ENCODE data around the gene PAFAH1B1. TPM values are rescaled to one million over a fixed set of nuclear protein-coding genes. Genes with fewer than 3 reads are reported as not detected.

PAFAH1B1 gene
- total and polyA plus RNA-seq, 2 experiments from 2014 or later: 69.9 to 71.7 TPM

DNA sequence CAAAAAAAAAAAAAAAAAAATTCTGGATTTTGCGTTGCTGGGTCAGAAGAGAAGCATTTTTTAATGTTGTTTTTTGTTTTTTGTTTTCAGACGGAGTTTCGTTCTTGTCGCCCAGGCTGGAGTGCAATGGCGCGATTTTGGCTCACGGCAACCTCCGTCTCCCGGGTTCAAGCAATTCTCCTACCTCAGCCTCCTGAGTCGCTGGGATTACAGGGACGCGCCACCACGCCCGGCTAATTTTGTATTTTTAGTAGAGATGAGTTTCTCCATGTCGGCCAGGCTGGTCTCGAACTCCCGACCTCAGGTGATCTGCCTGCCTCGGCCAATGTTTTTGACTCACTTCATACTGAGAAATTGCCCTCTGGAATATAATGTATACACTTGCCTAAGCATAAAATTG, 11.0 kb upstream of the PAFAH1B1 start (continued):
- TF ChIP-seq, protein P1, sequence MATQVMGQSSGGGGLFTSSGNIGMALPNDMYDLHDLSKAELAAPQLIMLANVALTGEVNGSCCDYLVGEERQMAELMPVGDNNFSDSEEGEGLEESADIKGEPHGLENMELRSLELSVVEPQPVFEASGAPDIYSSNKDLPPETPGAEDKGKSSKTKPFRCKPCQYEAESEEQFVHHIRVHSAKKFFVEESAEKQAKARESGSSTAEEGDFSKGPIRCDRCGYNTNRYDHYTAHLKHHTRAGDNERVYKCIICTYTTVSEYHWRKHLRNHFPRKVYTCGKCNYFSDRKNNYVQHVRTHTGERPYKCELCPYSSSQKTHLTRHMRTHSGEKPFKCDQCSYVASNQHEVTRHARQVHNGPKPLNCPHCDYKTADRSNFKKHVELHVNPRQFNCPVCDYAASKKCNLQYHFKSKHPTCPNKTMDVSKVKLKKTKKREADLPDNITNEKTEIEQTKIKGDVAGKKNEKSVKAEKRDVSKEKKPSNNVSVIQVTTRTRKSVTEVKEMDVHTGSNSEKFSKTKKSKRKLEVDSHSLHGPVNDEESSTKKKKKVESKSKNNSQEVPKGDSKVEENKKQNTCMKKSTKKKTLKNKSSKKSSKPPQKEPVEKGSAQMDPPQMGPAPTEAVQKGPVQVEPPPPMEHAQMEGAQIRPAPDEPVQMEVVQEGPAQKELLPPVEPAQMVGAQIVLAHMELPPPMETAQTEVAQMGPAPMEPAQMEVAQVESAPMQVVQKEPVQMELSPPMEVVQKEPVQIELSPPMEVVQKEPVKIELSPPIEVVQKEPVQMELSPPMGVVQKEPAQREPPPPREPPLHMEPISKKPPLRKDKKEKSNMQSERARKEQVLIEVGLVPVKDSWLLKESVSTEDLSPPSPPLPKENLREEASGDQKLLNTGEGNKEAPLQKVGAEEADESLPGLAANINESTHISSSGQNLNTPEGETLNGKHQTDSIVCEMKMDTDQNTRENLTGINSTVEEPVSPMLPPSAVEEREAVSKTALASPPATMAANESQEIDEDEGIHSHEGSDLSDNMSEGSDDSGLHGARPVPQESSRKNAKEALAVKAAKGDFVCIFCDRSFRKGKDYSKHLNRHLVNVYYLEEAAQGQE (IDR thresholded peaks at IDR 0.05; ENCODE audit: unreplicated experiment): no peak
- no peak for TF ChIP-seq POLR2AphosphoS5 (IDR thresholded peaks at IDR 0.05; ENCODE audit: low read depth)
- TF ChIP-seq, protein P2, sequence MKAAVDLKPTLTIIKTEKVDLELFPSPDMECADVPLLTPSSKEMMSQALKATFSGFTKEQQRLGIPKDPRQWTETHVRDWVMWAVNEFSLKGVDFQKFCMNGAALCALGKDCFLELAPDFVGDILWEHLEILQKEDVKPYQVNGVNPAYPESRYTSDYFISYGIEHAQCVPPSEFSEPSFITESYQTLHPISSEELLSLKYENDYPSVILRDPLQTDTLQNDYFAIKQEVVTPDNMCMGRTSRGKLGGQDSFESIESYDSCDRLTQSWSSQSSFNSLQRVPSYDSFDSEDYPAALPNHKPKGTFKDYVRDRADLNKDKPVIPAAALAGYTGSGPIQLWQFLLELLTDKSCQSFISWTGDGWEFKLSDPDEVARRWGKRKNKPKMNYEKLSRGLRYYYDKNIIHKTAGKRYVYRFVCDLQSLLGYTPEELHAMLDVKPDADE (IDR thresholded peaks at IDR 0.05): no peak

DNA sequence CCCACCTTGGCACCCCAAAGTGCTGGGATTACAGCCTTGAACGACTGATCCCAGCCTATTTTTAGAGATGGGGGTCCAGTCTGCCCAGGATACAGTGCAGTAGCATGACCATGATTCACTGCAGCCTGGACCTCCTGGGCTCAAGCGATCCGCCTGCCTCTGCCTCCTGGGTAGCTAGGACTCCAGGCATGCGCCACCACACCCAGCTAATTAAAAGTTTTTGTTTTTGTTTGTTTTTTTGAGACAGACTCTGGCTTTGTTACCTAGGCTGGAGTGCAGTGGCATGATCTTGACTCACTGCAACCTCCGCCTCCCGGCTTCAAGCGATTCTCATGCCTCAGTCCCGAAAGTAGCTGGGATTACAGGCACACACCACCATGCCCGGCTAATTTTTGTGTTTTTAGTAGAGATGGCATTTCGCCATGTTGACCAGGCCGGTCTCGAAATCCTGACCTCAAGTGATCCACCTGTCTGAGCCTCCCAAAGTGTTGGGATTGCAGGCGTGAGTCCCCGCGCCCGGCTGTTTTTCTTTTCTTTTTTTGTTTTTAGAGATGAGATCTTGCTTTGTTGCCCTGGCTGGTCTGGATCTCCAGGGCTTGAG, 2.3 kb upstream of the PAFAH1B1 start:
- Mint-ChIP-seq H3K27ac (no peak overlapping the region), H3K4me1 (peaks cover 11% of the 10 kb centered on the region), H3K9me3 (no peaks in the 10 kb centered on the region; the same call in 2 of the 3 replicates), H3K36me3 (ENCODE audit: low read depth) (no peaks in the 10 kb centered on the region; the same call in 2 of the 3 replicates), H3K4me3 (no peak overlapping the region), H3K27me3 (ENCODE audit: insufficient read depth, low read depth, poor library complexity) (peaks cover 8% of the 10 kb centered on the region)
- Histone ChIP-seq H3K4me1 (ENCODE audit: insufficient read depth) (peaks cover 15% of the 10 kb centered on the region), H3K9me2 (ENCODE audit: insufficient read depth) (no peaks in the 10 kb centered on the region), H3K27me3 (ENCODE audit: insufficient read depth) (no peaks in the 10 kb centered on the region), H4K20me1 (replicated peaks; ENCODE audit: insufficient read depth) (peaks cover 12% of the 10 kb centered on the region), H2AFZ (no peak overlapping the region), H3K36me3 (ENCODE audit: insufficient read depth) (no peaks in the 10 kb centered on the region), H3F3A (replicated peaks; ENCODE audit: low read depth) (peaks cover 14% of the 10 kb centered on the region; the same call in 1 of the 2 replicates), H3K4me3 (no peak overlapping the region), H3K4me2 (no peak overlapping the region), H3K79me2 (replicated peaks; ENCODE audit: insufficient read depth) (peaks cover 22% of the 10 kb centered on the region), H3K27ac (ENCODE audit: low read depth) (no peak overlapping the region)
- DNase-seq (ENCODE audit: low spot score): no peak
- no peak for ATAC-seq
- TF ChIP-seq POLR2AphosphoS5 (IDR thresholded peaks at IDR 0.05; ENCODE audit: low read depth) (no peak), STAT1 (IDR thresholded peaks at IDR 0.05; ENCODE audit: unreplicated experiment) (no peak), ZNF114 (CRISPR knock-in tag; IDR thresholded peaks at IDR 0.05) (no peak), EZH2phosphoT487 (IDR thresholded peaks at IDR 0.05; ENCODE audit: unreplicated experiment) (no peak), NANOG (IDR thresholded peaks at IDR 0.05; ENCODE audit: borderline replicate concordance) (no peak)
- TF ChIP-seq, protein P3, sequence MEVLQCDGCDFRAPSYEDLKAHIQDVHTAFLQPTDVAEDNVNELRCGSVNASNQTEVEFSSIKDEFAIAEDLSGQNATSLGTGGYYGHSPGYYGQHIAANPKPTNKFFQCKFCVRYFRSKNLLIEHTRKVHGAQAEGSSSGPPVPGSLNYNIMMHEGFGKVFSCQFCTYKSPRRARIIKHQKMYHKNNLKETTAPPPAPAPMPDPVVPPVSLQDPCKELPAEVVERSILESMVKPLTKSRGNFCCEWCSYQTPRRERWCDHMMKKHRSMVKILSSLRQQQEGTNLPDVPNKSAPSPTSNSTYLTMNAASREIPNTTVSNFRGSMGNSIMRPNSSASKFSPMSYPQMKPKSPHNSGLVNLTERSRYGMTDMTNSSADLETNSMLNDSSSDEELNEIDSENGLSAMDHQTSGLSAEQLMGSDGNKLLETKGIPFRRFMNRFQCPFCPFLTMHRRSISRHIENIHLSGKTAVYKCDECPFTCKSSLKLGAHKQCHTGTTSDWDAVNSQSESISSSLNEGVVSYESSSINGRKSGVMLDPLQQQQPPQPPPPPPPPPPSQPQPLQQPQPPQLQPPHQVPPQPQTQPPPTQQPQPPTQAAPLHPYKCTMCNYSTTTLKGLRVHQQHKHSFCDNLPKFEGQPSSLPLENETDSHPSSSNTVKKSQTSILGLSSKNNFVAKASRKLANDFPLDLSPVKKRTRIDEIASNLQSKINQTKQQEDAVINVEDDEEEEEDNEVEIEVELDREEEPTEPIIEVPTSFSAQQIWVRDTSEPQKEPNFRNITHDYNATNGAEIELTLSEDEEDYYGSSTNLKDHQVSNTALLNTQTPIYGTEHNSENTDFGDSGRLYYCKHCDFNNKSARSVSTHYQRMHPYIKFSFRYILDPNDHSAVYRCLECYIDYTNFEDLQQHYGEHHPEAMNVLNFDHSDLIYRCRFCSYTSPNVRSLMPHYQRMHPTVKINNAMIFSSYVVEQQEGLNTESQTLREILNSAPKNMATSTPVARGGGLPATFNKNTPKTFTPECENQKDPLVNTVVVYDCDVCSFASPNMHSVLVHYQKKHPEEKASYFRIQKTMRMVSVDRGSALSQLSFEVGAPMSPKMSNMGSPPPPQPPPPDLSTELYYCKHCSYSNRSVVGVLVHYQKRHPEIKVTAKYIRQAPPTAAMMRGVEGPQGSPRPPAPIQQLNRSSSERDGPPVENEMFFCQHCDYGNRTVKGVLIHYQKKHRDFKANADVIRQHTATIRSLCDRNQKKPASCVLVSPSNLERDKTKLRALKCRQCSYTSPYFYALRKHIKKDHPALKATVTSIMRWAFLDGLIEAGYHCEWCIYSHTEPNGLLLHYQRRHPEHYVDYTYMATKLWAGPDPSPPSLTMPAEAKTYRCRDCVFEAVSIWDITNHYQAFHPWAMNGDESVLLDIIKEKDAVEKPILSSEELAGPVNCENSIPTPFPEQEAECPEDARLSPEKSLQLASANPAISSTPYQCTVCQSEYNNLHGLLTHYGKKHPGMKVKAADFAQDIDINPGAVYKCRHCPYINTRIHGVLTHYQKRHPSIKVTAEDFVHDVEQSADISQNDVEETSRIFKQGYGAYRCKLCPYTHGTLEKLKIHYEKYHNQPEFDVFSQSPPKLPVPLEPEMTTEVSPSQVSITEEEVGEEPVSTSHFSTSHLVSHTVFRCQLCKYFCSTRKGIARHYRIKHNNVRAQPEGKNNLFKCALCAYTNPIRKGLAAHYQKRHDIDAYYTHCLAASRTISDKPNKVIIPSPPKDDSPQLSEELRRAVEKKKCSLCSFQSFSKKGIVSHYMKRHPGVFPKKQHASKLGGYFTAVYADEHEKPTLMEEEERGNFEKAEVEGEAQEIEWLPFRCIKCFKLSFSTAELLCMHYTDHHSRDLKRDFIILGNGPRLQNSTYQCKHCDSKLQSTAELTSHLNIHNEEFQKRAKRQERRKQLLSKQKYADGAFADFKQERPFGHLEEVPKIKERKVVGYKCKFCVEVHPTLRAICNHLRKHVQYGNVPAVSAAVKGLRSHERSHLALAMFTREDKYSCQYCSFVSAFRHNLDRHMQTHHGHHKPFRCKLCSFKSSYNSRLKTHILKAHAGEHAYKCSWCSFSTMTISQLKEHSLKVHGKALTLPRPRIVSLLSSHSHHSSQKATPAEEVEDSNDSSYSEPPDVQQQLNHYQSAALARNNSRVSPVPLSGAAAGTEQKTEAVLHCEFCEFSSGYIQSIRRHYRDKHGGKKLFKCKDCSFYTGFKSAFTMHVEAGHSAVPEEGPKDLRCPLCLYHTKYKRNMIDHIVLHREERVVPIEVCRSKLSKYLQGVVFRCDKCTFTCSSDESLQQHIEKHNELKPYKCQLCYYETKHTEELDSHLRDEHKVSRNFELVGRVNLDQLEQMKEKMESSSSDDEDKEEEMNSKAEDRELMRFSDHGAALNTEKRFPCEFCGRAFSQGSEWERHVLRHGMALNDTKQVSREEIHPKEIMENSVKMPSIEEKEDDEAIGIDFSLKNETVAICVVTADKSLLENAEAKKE (CRISPR knock-in tag; IDR thresholded peaks at IDR 0.05): no peak
- TF ChIP-seq, protein P1 (IDR thresholded peaks at IDR 0.05; ENCODE audit: unreplicated experiment): no peak
- TF ChIP-seq, protein P2 (IDR thresholded peaks at IDR 0.05): no peak

All from GM23338 (cell line).